Tibial nerve (tissue), 4 donors: ENCODE data around the gene OR4L1. TPM values are rescaled to one million over a fixed set of nuclear protein-coding genes. Genes with fewer than 3 reads are reported as not detected.

Experiments
- DNase-seq, 2 donors: peaks; one replicate each; pipeline ENCODE4 v3.0.0-alpha.2; 2019; ENCODE audit warnings: low spot score in 2 of 2
- H3K27ac ChIP-seq, 4 donors: fragments of 200-600 bp; sonication (generic) in 3 of 4; one replicate each; pipeline ENCODE4 v1.5.1; 2017 to 2019; ENCODE audit warnings: mild to moderate bottlenecking in 1 of 4
- H3K27me3 ChIP-seq, 2 donors: fragments of 200-600 bp; sonication (generic) in 1 of 2; one replicate each; pipeline versions ENCODE4 v1.5.1 to v1.6.0; 2017 to 2019
- H3K36me3 ChIP-seq, 3 donors: fragments of 200-600 bp; sonication (generic); one replicate each; pipeline ENCODE4 v1.5.1; 2018 to 2019
- H3K4me1 ChIP-seq, 4 donors: fragments of 200-600 bp; sonication (generic) in 3 of 4; one replicate each; pipeline ENCODE4 v1.5.1; 2017 to 2019
- H3K4me3 ChIP-seq, 4 donors: fragments of 200-600 bp; sonication (generic) in 3 of 4; one replicate each; pipeline ENCODE4 v1.5.1; 2017 to 2019; ENCODE audit warnings: mild to moderate bottlenecking in 1 of 4, moderate library complexity in 1 of 4
- H3K9me3 ChIP-seq, 4 donors: fragments of 200-600 bp; sonication (generic) in 3 of 4; one replicate each; pipeline ENCODE4 v1.5.1; 2017 to 2019
- CTCF ChIP-seq, 5 experiments: fragments of 200-600 bp in 3 of 5; fragments of 450-650 bp in 2 of 5; sonication (generic) in 3 of 5; IDR thresholded peaks; one replicate each; pipeline ENCODE4 v1.5.1; 2016 to 2019; ENCODE audit warnings: antibody characterized with exemption in 5 of 5, mild to moderate bottlenecking in 3 of 5, moderate library complexity in 2 of 5
- EP300 ChIP-seq, 2 donors: sonication (generic); formaldehyde crosslinking; IDR thresholded peaks; one replicate each; pipeline ENCODE4 v1.6.1; 2017; ENCODE audit warnings: antibody characterized with exemption in 2 of 2, mild to moderate bottlenecking in 1 of 2
- POLR2A ChIP-seq, 2 donors: fragments of 450-650 bp; IDR thresholded peaks; one replicate each; pipeline ENCODE4 v1.6.1; 2017; ENCODE audit warnings: antibody characterized with exemption in 2 of 2, mild to moderate bottlenecking in 2 of 2, moderate library complexity in 2 of 2
- WGBS, 2 donors: methylation state at CpG; one replicate each; pipeline ENCODE4 v1.1.5; 2018; 5-methylcytosine and 5-hydroxymethylcytosine counted together
- total RNA-seq, 4 donors: library from RNA; depleted of rRNA; stranded (reverse); fragments of >200 nt; gene quantifications; one replicate each; pipeline ENCODE4 v1.1.0, GENCODE V29; 2016

The OR4L1 gene
- total RNA-seq, result not detected

GRCh38 chr14:20059745-20060144 lies at the start of gene OR4L1:
TSS of gene OR4L1 (plus strand) at chr14:20060045. CDS start at chr14:20060045, 0 bp downstream.
- H3K9me3 ChIP-seq, result peaks cover 0 to 5% (median 0%) of the 10 kb centered on the region in 4 donors
- TF ChIP-seq POLR2A (IDR thresholded peaks at IDR 0.05) (no peak), CTCF (IDR thresholded peaks at IDR 0.05) (no peak), EP300 (IDR thresholded peaks at IDR 0.05) (no peak)
- no peaks in the 10 kb centered on the region for H3K27me3 ChIP-seq
- H3K4me1 ChIP-seq, result no peaks in the 10 kb centered on the region
- no peak for DNase-seq
- WGBS, 2 donors, result 67% methylated on average over 2 of the region's 2 CpGs
- H3K4me3 ChIP-seq, result no peak within 1 kb of the TSS
- no peaks in the 10 kb centered on the region for H3K36me3 ChIP-seq
- no peak within 1 kb of the TSS for H3K27ac ChIP-seq

- no peak for TF ChIP-seq EP300 (IDR thresholded peaks at IDR 0.05)
- no peak for TF ChIP-seq CTCF (IDR thresholded peaks at IDR 0.05)
- no peak for TF ChIP-seq POLR2A (IDR thresholded peaks at IDR 0.05)
- peaks cover 0 to 4% (median 0%) of the 10 kb centered on the region in 4 donors for H3K9me3 ChIP-seq
- H3K36me3 ChIP-seq, result no peaks in the 10 kb centered on the region
- no peak within 1 kb of the TSS for H3K27ac ChIP-seq
- H3K4me3 ChIP-seq, result no peak within 1 kb of the TSS
- WGBS, 2 donors, result 68 to 74% methylated on average over 2 of the region's 2 CpGs
- no peaks in the 10 kb centered on the region for H3K27me3 ChIP-seq
- DNase-seq, result no peak
- H3K4me1 ChIP-seq, result no peaks in the 10 kb centered on the region
Observed at GRCh38 chr14:20019257-20019865, 40.5 kb upstream of the OR4L1 start, which contains the start of gene OR4K14. TSS of gene OR4K14 (minus strand) at chr14:20019307. CDS start at chr14:20015193, 4,114 bp downstream.

GRCh38 chr14:20031058-20031457 lies 28.8 kb upstream of the OR4L1 start:
- Histone ChIP-seq H3K27ac (no peak overlapping the region), H3K27me3 (no peaks in the 10 kb centered on the region), H3K9me3 (no peaks in the 10 kb centered on the region), H3K4me3 (no peak overlapping the region), H3K36me3 (no peaks in the 10 kb centered on the region), H3K4me1 (no peaks in the 10 kb centered on the region)
- WGBS, 2 donors, result 69 to 78% methylated on average over 6 of the region's 6 CpGs
- DNase-seq, result no peak
- TF ChIP-seq POLR2A (IDR thresholded peaks at IDR 0.05) (no peak), CTCF (IDR thresholded peaks at IDR 0.05) (no peak), EP300 (IDR thresholded peaks at IDR 0.05) (no peak)

GRCh38 chr14:20035449-20035848 lies 24.4 kb upstream of the OR4L1 start:
- Histone ChIP-seq H3K4me3 (no peak overlapping the region), H3K4me1 (no peaks in the 10 kb centered on the region), H3K9me3 (peaks cover 0 to 3% (median 0%) of the 10 kb centered on the region in 4 donors), H3K27ac (no peak overlapping the region), H3K36me3 (no peaks in the 10 kb centered on the region), H3K27me3 (no peaks in the 10 kb centered on the region)
- WGBS, 2 donors, result 69 to 70% methylated on average over 3 of the region's 3 CpGs
- TF ChIP-seq EP300 (IDR thresholded peaks at IDR 0.05) (no peak), CTCF (IDR thresholded peaks at IDR 0.05) (no peak), POLR2A (IDR thresholded peaks at IDR 0.05) (no peak)
- no peak for DNase-seq

- 90 to 91% methylated on average over 4 of the region's 4 CpGs for WGBS, 2 donors
- H3K9me3 ChIP-seq, result peaks cover 0 to 3% (median 0%) of the 10 kb centered on the region in 4 donors
Observed at GRCh38 chr14:20035938-20036337, 23.9 kb upstream of the OR4L1 start, which contains the start of gene OR4K13. TSS of gene OR4K13 (minus strand) at chr14:20036038. CDS start at chr14:20034758, 1,280 bp downstream.

More at GRCh38 chr14:20035938-20036337, 23.9 kb upstream of the OR4L1 start, which contains the start of gene OR4K13:
- H3K27me3 ChIP-seq, result no peaks in the 10 kb centered on the region
- TF ChIP-seq POLR2A (IDR thresholded peaks at IDR 0.05) (no peak), CTCF (IDR thresholded peaks at IDR 0.05) (no peak), EP300 (IDR thresholded peaks at IDR 0.05) (no peak)
- no peak within 1 kb of the TSS for H3K4me3 ChIP-seq
- H3K27ac ChIP-seq, result no peak within 1 kb of the TSS
- H3K4me1 ChIP-seq, result no peaks in the 10 kb centered on the region
- no peak for DNase-seq
- H3K36me3 ChIP-seq, result no peaks in the 10 kb centered on the region
